Measurements from ENCODE around the gene ZNF692.

ZNF692 gene

DNA sequence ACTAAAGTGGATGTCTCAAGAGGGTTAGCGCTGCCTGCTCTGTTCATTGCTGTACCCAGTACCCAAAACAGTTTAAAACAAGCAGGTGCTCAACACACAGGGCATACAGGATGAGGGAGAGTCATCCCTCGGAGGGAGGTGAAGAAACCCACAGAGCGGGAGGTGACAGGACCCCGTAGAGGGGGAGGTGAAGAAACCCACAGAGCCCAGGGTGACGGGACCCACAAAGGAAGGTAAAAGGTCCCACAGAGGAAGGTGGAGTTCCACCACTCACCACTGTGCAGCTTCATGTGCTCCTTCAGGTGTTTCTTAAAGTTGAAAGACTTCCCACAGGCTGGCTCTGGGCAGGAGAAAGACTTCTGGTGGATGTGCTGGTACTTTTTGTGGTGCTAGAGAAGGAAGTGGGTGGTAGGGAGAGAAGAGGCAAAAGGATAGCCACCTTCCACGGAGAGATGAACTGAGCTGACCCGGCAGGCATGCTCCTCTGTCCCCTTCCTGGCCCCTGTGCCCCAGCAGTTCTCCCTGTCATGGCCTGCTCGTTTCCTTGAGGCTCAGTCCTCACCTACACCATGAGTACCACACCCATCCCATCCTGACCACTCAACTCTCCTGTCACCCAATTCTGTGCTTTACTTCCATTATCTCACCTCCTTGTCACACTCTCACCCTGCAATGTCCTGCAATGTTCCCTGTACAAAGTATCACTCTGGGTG is 5.1 kb downstream of the ZNF692 start:
- Histone ChIP-seq H3K9me3 (ENCODE audit: severe bottlenecking) (no peaks in the 10 kb centered on the region), H3K27ac (ENCODE audit: poor library complexity, severe bottlenecking) (no peak overlapping the region), H3K27me3 (ENCODE audit: insufficient read depth, poor library complexity, severe bottlenecking) (no peaks in the 10 kb centered on the region), H3K4me1 (ENCODE audit: insufficient read depth, poor library complexity, severe bottlenecking) (no peaks in the 10 kb centered on the region), H3K4me3 (ENCODE audit: severe bottlenecking) (no peak overlapping the region), H3K36me3 (ENCODE audit: low read depth) (peaks cover 41% of the 10 kb centered on the region)
- ATAC-seq (ENCODE audit: low read depth), result no peak
- TF ChIP-seq, protein P1, sequence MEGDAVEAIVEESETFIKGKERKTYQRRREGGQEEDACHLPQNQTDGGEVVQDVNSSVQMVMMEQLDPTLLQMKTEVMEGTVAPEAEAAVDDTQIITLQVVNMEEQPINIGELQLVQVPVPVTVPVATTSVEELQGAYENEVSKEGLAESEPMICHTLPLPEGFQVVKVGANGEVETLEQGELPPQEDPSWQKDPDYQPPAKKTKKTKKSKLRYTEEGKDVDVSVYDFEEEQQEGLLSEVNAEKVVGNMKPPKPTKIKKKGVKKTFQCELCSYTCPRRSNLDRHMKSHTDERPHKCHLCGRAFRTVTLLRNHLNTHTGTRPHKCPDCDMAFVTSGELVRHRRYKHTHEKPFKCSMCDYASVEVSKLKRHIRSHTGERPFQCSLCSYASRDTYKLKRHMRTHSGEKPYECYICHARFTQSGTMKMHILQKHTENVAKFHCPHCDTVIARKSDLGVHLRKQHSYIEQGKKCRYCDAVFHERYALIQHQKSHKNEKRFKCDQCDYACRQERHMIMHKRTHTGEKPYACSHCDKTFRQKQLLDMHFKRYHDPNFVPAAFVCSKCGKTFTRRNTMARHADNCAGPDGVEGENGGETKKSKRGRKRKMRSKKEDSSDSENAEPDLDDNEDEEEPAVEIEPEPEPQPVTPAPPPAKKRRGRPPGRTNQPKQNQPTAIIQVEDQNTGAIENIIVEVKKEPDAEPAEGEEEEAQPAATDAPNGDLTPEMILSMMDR (IDR thresholded peaks at IDR 0.05; ENCODE audit: poor library complexity, severe bottlenecking), result no peak
- no peak for DNase-seq (ENCODE audit: low spot score)

DNA sequence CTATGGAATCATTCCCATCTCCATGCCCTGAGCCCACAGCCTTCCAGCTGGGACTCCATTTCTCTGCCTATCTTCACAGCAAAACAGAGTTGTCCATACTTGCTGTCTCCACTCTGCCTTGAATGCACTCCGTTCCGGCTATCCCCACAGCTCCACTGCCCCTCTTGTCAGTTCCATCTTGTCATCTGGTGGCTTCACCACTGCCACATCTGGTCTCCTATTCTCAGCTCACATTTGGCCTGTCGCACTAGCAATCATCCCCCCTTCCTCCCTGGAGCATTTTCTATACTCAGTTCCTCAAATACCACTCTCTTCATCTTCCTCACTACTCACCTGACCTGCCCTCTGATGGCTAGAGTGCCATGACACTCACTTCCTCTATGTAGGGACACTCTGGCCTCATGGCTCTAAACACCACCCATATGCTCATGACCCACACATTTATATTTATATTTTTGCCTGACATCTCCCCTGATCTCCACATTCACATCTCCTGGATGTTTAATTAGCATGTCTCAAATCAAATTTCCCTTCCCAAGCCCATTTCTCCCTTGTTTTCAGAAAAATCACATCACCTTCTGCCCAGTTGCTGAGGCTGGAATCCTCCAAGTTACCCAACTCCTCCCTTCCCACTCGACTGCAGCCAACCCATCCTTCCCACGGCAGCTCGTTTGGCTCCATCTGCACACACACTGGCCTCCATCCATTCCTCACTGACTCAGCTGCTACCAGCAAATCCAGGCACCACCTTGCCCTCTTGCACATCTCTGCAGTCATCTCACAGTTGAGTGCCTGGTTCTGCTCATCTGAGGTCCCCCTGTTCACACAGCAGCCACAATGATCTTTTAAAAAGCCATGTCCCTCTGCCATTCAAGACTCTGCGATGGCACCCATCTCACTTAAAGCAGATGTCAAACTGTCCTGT is 6.1 kb downstream of the ZNF692 start:
- H3K36me3 ChIP-seq (ENCODE audit: low read depth), result peaks cover 49% of the 10 kb centered on the region
- no peak overlapping the region for H3K27ac ChIP-seq (ENCODE audit: poor library complexity, severe bottlenecking)
- TF ChIP-seq, protein P1 (IDR thresholded peaks at IDR 0.05; ENCODE audit: poor library complexity, severe bottlenecking), result no peak
- DNase-seq (ENCODE audit: low spot score) (no peak), ATAC-seq (ENCODE audit: low read depth) (no peak)
- no peaks in the 10 kb centered on the region for H3K4me1 ChIP-seq (ENCODE audit: insufficient read depth, poor library complexity, severe bottlenecking)
- no peak overlapping the region for H3K4me3 ChIP-seq (ENCODE audit: severe bottlenecking)
- no peaks in the 10 kb centered on the region for H3K27me3 ChIP-seq (ENCODE audit: insufficient read depth, poor library complexity, severe bottlenecking)
- H3K9me3 ChIP-seq (ENCODE audit: severe bottlenecking), result no peaks in the 10 kb centered on the region

DNA sequence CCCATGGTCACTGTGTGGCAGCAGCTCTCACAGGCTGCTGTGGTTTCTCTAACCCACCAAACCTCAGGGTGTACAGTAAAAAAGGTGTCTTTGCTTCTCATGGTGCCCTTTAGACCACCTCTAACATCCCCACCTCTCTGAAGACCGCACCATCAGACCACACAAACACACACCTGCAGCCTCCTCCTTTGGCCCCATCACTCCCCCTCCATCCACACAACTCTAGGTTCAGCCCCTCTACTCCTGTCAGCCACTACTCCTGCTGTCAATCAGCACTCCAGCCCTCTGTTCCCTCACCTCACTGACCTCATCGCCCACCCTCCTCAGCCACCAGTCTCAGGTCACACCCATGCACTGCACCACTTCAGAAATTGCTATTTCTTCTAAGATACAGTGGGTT is 7.5 kb downstream of the ZNF692 start:
- no peaks in the 10 kb centered on the region for H3K9me3 ChIP-seq (ENCODE audit: severe bottlenecking)
- no peak overlapping the region for H3K27ac ChIP-seq (ENCODE audit: poor library complexity, severe bottlenecking)
- H3K27me3 ChIP-seq (ENCODE audit: insufficient read depth, poor library complexity, severe bottlenecking), result no peaks in the 10 kb centered on the region
- H3K4me1 ChIP-seq (ENCODE audit: insufficient read depth, poor library complexity, severe bottlenecking), result no peaks in the 10 kb centered on the region
- ATAC-seq (ENCODE audit: low read depth), result no peak
- peaks cover 44% of the 10 kb centered on the region for H3K36me3 ChIP-seq (ENCODE audit: low read depth)
- TF ChIP-seq, protein P1 (IDR thresholded peaks at IDR 0.05; ENCODE audit: poor library complexity, severe bottlenecking), result no peak
- H3K4me3 ChIP-seq (ENCODE audit: severe bottlenecking), result no peak overlapping the region
- no peak for DNase-seq (ENCODE audit: low spot score)

DNA sequence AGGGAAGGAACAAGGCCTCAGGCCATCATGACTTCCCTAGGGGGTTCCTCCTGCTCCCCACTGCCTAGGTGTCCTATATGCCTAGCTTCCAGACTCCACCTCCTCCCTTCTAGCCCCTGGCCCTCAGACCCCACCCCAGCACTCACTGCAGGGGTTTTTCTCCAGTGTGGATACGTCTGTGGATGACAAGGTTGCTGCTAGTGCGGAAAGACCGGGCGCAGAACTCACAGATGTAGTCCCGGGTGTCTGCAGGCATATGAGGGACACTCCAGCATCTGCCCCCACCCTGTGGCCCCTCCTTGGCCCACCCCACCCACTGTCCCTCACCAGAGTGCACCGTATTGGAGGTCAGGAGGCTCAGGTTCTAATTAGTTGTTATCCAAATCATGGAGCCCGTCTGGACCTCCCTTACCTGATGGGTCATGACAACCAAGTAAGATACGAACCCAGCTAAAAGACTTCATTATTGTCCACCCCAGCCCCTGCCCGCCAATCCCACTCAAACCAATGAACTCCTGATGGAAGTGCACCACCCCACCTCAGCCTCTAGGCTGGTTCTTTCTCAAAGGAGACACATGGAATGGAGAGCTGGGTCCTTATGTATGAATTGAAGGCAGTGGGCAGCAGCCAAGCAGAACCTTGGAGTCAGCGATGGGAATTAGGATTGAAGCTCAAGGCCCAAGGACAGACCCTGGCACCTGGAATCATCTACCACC is 8.2 kb downstream of the ZNF692 start:
- TF ChIP-seq, protein P1 (IDR thresholded peaks at IDR 0.05; ENCODE audit: poor library complexity, severe bottlenecking), result no peak
- peaks cover 41% of the 10 kb centered on the region for H3K36me3 ChIP-seq (ENCODE audit: low read depth)
- H3K9me3 ChIP-seq (ENCODE audit: severe bottlenecking), result no peaks in the 10 kb centered on the region
- H3K4me1 ChIP-seq (ENCODE audit: insufficient read depth, poor library complexity, severe bottlenecking), result no peaks in the 10 kb centered on the region
- no peak for DNase-seq (ENCODE audit: low spot score)
- no peaks in the 10 kb centered on the region for H3K27me3 ChIP-seq (ENCODE audit: insufficient read depth, poor library complexity, severe bottlenecking)
- no peak overlapping the region for H3K27ac ChIP-seq (ENCODE audit: poor library complexity, severe bottlenecking)
- no peak overlapping the region for H3K4me3 ChIP-seq (ENCODE audit: severe bottlenecking)
- no peak for ATAC-seq (ENCODE audit: low read depth)
